B cell (primary cell): Measurements from ENCODE around the gene IPMK. TPM values are rescaled to one million over a fixed set of nuclear protein-coding genes. Genes with fewer than 3 reads are reported as not detected.
"Not testable (repeated sequence)": the region's sequence is repeated elsewhere in the genome, so short reads cannot be mapped to it uniquely, and the experiment has no call there.

Experiments
- ATAC-seq: fragments of 200-7000 bp; cut with Tn5 transposase; one replicate; pipeline ENCODE4 v1.10.0; 2021; ENCODE audit warnings: low read depth, mild to moderate bottlenecking, moderate number of reproducible peaks, moderate library complexity
- CTCF ChIA-PET: fragments of 350-600 bp; sonication (Branson Sonifier 250); formaldehyde crosslinking; loops from one replicate; lab custom pipeline; 2021; ENCODE audit warnings: antibody characterized with exemption, inconsistent platforms; lab: Charles Lee
- POLR2A ChIA-PET: fragments of 350-600 bp; sonication (Branson Sonifier 250); formaldehyde crosslinking; loops from one replicate; lab custom pipeline; 2021; ENCODE audit warnings: antibody characterized with exemption; lab: Charles Lee
- DNase-seq: peaks from one replicate; pipeline ENCODE4 v3.0.0; 2013
- H2AFZ ChIP-seq: 2 replicates; pipeline ENCODE4 v1.6.1; 2012; ENCODE audit warnings: mild to moderate bottlenecking, low read depth, low read length; ENCODE audit not compliant: insufficient read depth, poor library complexity, severe bottlenecking
- H3K27ac ChIP-seq, 2 donors: 1 replicate in 1 of 2; 2 replicates in 1 of 2; pipeline ENCODE4 v1.5.1; 2012 to 2013; ENCODE audit warnings: low read length in 2 of 2, mild to moderate bottlenecking in 2 of 2, moderate library complexity in 1 of 2
- H3K27me3 ChIP-seq, 4 experiments: fragments of 200-600 bp in 1 of 4; sonication (generic) in 1 of 4; replicated peaks in 1 of 4; 1 replicate in 2 of 4; 2 replicates in 2 of 4; pipeline versions ENCODE4 v1.6.1 to v1.7.0; 2013 to 2016; ENCODE audit warnings: low read length in 3 of 4, mild to moderate bottlenecking in 2 of 4, mixed read lengths in 1 of 4, moderate library complexity in 1 of 4; ENCODE audit not compliant: insufficient read depth in 4 of 4, control insufficient read depth in 3 of 4; ENCODE audit errors: control extremely low read depth in 1 of 4
- H3K36me3 ChIP-seq, 2 experiments: replicated peaks in 1 of 2; 1 replicate in 1 of 2; 2 replicates in 1 of 2; pipeline versions ENCODE4 v1.6.1 to v1.7.1; 2013; ENCODE audit warnings: low read length in 1 of 2; ENCODE audit not compliant: insufficient read depth in 2 of 2, control insufficient read depth in 1 of 2; ENCODE audit errors: control extremely low read depth in 1 of 2, extremely low read depth in 1 of 2
- H3K4me1 ChIP-seq, 2 donors: fragments of 200-600 bp in 1 of 2; sonication (generic) in 1 of 2; 1 replicate in 1 of 2; 2 replicates in 1 of 2; pipeline versions ENCODE4 v1.5.1 to v1.6.1; 2013 to 2017; ENCODE audit warnings: low read length in 2 of 2; ENCODE audit not compliant: control insufficient read depth in 2 of 2, insufficient read depth in 2 of 2
- H3K4me2 ChIP-seq: replicated peaks from 2 replicates; pipeline ENCODE3; 2012; ENCODE audit warnings: mild to moderate bottlenecking, low read depth, low read length; ENCODE audit not compliant: poor library complexity, severe bottlenecking
- H3K4me3 ChIP-seq, 5 experiments: fragments of 200-600 bp in 1 of 5; sonication (generic) in 1 of 5; 1 replicate in 3 of 5; 2 replicates in 2 of 5; pipeline versions ENCODE4 v1.5.1 to v1.7.0; 2011 to 2016; ENCODE audit warnings: low read length in 4 of 5, mild to moderate bottlenecking in 4 of 5, low read depth in 2 of 5, control low read depth in 1 of 5, moderate library complexity in 1 of 5; ENCODE audit not compliant: insufficient read depth in 1 of 5; ENCODE audit errors: control extremely low read depth in 1 of 5, extremely low read depth in 1 of 5
- H3K79me2 ChIP-seq: fragments of 200-600 bp; sonication (generic); one replicate; pipeline ENCODE4 v1.6.0; 2016; ENCODE audit warnings: low read length; ENCODE audit not compliant: control insufficient read depth, insufficient read depth
- H3K9ac ChIP-seq: fragments of 200-600 bp; sonication (generic); 2 replicates; pipeline ENCODE4 v1.6.1; 2017; ENCODE audit warnings: mild to moderate bottlenecking, low read length, moderate library complexity
- H3K9me3 ChIP-seq, 3 donors: one replicate each; pipeline versions ENCODE4 v1.6.1 to v1.7.1; 2013; ENCODE audit warnings: low read length in 2 of 3; ENCODE audit not compliant: control insufficient read depth in 2 of 3, insufficient read depth in 1 of 3; ENCODE audit errors: control extremely low read depth in 1 of 3
- H4K20me1 ChIP-seq: 2 replicates; pipeline ENCODE4 v1.6.0; 2012; ENCODE audit warnings: mild to moderate bottlenecking, low read length; ENCODE audit not compliant: insufficient read depth, control insufficient read depth, poor library complexity, severe bottlenecking
- H3K27ac Mint-ChIP-seq: one replicate; pipeline ENCODE4 v1.8.0; 2021; ENCODE audit warnings: mixed read lengths
- H3K27me3 Mint-ChIP-seq: one replicate; pipeline ENCODE4 v1.8.0; 2021; ENCODE audit warnings: mixed read lengths
- H3K4me1 Mint-ChIP-seq: one replicate; pipeline ENCODE4 v1.8.0; 2021; ENCODE audit warnings: mixed read lengths
- H3K4me3 Mint-ChIP-seq: one replicate; pipeline ENCODE4 v1.8.0; 2021; ENCODE audit warnings: mixed read lengths
- H3K9me3 Mint-ChIP-seq: one replicate; pipeline ENCODE4 v1.8.0; 2022; ENCODE audit warnings: mixed read lengths; ENCODE audit not compliant: insufficient read depth
- WGBS: methylation state at CpG from one replicate; pipeline ENCODE4 v1.1.5; 2013; ENCODE audit warnings: missing lambda C conversion rate; ENCODE audit not compliant: insufficient coverage; 5-methylcytosine and 5-hydroxymethylcytosine counted together
- intact Hi-C: fragments of 100-400 bp; cut with micrococcal nuclease; formaldehyde crosslinking; loops from one replicate; pipeline ENCODE4 v1.10.0; 2022
- polyA plus RNA-seq: library from polyadenylated mRNA; depleted of rRNA; stranded (reverse); fragments of >200 nt; gene quantifications from 2 replicates; pipeline ENCODE4 v1.2.3, GENCODE V29; 2012
- total RNA-seq, 2 donors: library from RNA; stranded (reverse); fragments of 120-200 nt in 1 of 2; gene quantifications; 1 replicate in 1 of 2; 2 replicates in 1 of 2; pipeline versions ENCODE4 v1.2.3 to v1.2.4, GENCODE V29; 2013 to 2022

IPMK gene
- total and polyA plus RNA-seq, 2 donors (not counting 1 experiment from before 2014, with no cell fraction given), result 1.9 to 8.6 TPM

GRCh38 chr10:58244242-58244641, 23.5 kb downstream of the IPMK start:
- H3K27ac Mint-ChIP-seq, H3K36me3 ChIP-seq, H3K27ac ChIP-seq, ATAC-seq, intact Hi-C loops, H3K4me2 ChIP-seq, POLR2A ChIA-PET, CTCF ChIA-PET, H3K4me3 ChIP-seq, H2AFZ ChIP-seq, H3K9me3 Mint-ChIP-seq, H3K4me3 Mint-ChIP-seq, H3K27me3 ChIP-seq, DNase-seq, H3K9ac ChIP-seq, H3K27me3 Mint-ChIP-seq: not testable (repeated sequence)
- H3K79me2 ChIP-seq, result peaks cover 56% of the 10 kb centered on the region
- H3K9me3 ChIP-seq, result peaks cover 0 to 16% (median 1%) of the 10 kb centered on the region in 3 donors
- peaks cover 9 to 17% of the 10 kb centered on the region in 2 donors for H3K4me1 ChIP-seq
- peaks cover 29% of the 10 kb centered on the region for H4K20me1 ChIP-seq
- 95% methylated on average over 22 of the region's 28 CpGs for WGBS
- peaks cover 43% of the 10 kb centered on the region for H3K4me1 Mint-ChIP-seq

DNA sequence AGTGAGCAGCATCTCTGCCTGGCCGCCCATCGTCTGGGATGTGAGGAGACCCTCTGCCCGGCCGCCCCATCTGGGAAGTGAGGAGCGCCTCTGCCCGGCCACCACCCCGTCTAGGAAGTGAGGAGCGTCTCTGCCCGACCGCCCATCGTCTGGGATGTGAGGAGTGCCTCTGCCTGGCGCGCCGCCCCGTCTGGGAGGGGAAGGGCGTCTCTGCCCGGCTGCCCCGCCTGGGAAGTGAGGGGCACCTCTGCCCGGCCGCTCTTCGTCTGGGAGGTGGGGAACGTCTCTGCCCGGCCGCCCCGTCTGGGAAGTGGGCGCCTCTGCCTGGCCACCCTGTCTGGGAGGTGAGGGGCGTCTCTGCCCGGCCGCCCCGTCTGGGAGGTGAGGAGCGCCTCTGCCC, 23.9 kb downstream of the IPMK start:
- H3K27me3 ChIP-seq, H3K27ac ChIP-seq, CTCF ChIA-PET, H3K27me3 Mint-ChIP-seq, H3K4me3 ChIP-seq, H3K9me3 Mint-ChIP-seq, H2AFZ ChIP-seq, H3K4me2 ChIP-seq, ATAC-seq, DNase-seq, H3K36me3 ChIP-seq, H3K27ac Mint-ChIP-seq, POLR2A ChIA-PET, intact Hi-C loops, H3K9ac ChIP-seq, H3K4me3 Mint-ChIP-seq: not testable (repeated sequence)
- peaks cover 44% of the 10 kb centered on the region for H3K4me1 Mint-ChIP-seq
- H4K20me1 ChIP-seq, result peaks cover 30% of the 10 kb centered on the region
- WGBS, result 97% methylated on average over 16 of the region's 31 CpGs
- peaks cover 9 to 17% of the 10 kb centered on the region in 2 donors for H3K4me1 ChIP-seq
- peaks cover 60% of the 10 kb centered on the region for H3K79me2 ChIP-seq
- peaks cover 0 to 16% (median 1%) of the 10 kb centered on the region in 3 donors for H3K9me3 ChIP-seq
